ENCODE measurements around the gene BPIFB4. TPM values are rescaled to one million over a fixed set of nuclear protein-coding genes. Genes with fewer than 3 reads are reported as not detected.

Gene BPIFB4
- total RNA-seq, 1 experiment from 2014 or later = not detected

- BruUV-seq (replicated peaks) = no TSS peak
These were observed 74.8 kb downstream of the BPIFB4 start for GRCh38 chr20:33154252-33154651.

GRCh38 chr20:33158637-33159385, 79.4 kb downstream of the BPIFB4 start:
- Histone ChIP-seq H3K27me3 (ENCODE audit: insufficient read depth, low read depth) (peaks cover 37% of the 10 kb centered on the region), H3K9me3 (ENCODE audit: insufficient read depth, low read depth) (no peaks in the 10 kb centered on the region), H2AFZ (no peak overlapping the region), H3K79me2 (ENCODE audit: low read depth) (no peaks in the 10 kb centered on the region), H3K27ac (no peak overlapping the region), H3K9me2 (ENCODE audit: insufficient read depth) (no peaks in the 10 kb centered on the region), H3K4me1 (replicated peaks; ENCODE audit: insufficient read depth) (no peaks in the 10 kb centered on the region), H4K20me1 (ENCODE audit: insufficient read depth) (no peaks in the 10 kb centered on the region), H3F3A (ENCODE audit: insufficient read depth, low read depth) (no peaks in the 10 kb centered on the region), H3K4me2 (no peak overlapping the region), H3K36me3 (ENCODE audit: low read depth) (no peaks in the 10 kb centered on the region), H3K4me3 (no peak overlapping the region)
- CTCF ChIA-PET = no interaction called here
- intact Hi-C loops (cut with micrococcal nuclease; ENCODE audit: unreplicated experiment) = no loop called here
- POLR2A ChIA-PET (ENCODE audit: unreplicated experiment) = no interaction called here
- no peak for DNase-seq
- BruUV-seq (replicated peaks) = no TSS peak
- TF ChIP-seq CTCF (conservative IDR thresholded peaks at IDR 0.05) (no peak), EZH2 (IDR thresholded peaks at IDR 0.05; ENCODE audit: low read depth) (no peak)

More at GRCh38 chr20:33154252-33154651, 74.8 kb downstream of the BPIFB4 start:
- H2AFZ ChIP-seq = no peak overlapping the region
- no peak for DNase-seq
- H3F3A ChIP-seq (ENCODE audit: insufficient read depth, low read depth) = no peaks in the 10 kb centered on the region
- H3K36me3 ChIP-seq (ENCODE audit: low read depth) = no peaks in the 10 kb centered on the region
- no peak overlapping the region for H3K27ac ChIP-seq
- no peak overlapping the region for H3K4me3 ChIP-seq
- ChIA-PET POLR2A (ENCODE audit: unreplicated experiment) (no interaction called here), CTCF (no interaction called here)
- H3K4me2 ChIP-seq = no peak overlapping the region
- no peaks in the 10 kb centered on the region for H3K79me2 ChIP-seq (ENCODE audit: low read depth)
- no peaks in the 10 kb centered on the region for H3K4me1 ChIP-seq (replicated peaks; ENCODE audit: insufficient read depth)
- TF ChIP-seq CTCF (conservative IDR thresholded peaks at IDR 0.05) (no peak), EZH2 (IDR thresholded peaks at IDR 0.05; ENCODE audit: low read depth) (no peak)
- intact Hi-C loops (cut with micrococcal nuclease; ENCODE audit: unreplicated experiment) = no loop called here
- no peaks in the 10 kb centered on the region for H4K20me1 ChIP-seq (ENCODE audit: insufficient read depth)
- H3K9me2 ChIP-seq (ENCODE audit: insufficient read depth) = no peaks in the 10 kb centered on the region
- peaks cover 60% of the 10 kb centered on the region for H3K27me3 ChIP-seq (ENCODE audit: insufficient read depth, low read depth)
- no peaks in the 10 kb centered on the region for H3K9me3 ChIP-seq (ENCODE audit: insufficient read depth, low read depth)

- peaks cover 36% of the 10 kb centered on the region for H3K27me3 ChIP-seq (ENCODE audit: insufficient read depth, low read depth)
- H3K4me3 ChIP-seq = no peak overlapping the region
- H4K20me1 ChIP-seq (ENCODE audit: insufficient read depth) = no peaks in the 10 kb centered on the region
- no peaks in the 10 kb centered on the region for H3K36me3 ChIP-seq (ENCODE audit: low read depth)
- TF ChIP-seq CTCF (conservative IDR thresholded peaks at IDR 0.05) (no peak), EZH2 (IDR thresholded peaks at IDR 0.05; ENCODE audit: low read depth) (no peak)
- no peak overlapping the region for H3K27ac ChIP-seq
- peak in 1 of 2 experiments; percentile 17 for DNase-seq
- no peak overlapping the region for H2AFZ ChIP-seq
- ChIA-PET CTCF (no interaction called here), POLR2A (ENCODE audit: unreplicated experiment) (no interaction called here)
- intact Hi-C loops (cut with micrococcal nuclease; ENCODE audit: unreplicated experiment) = no loop called here
- H3K79me2 ChIP-seq (ENCODE audit: low read depth) = no peaks in the 10 kb centered on the region
- no peaks in the 10 kb centered on the region for H3F3A ChIP-seq (ENCODE audit: insufficient read depth, low read depth)
- BruUV-seq (replicated peaks) = no TSS peak
- H3K9me2 ChIP-seq (ENCODE audit: insufficient read depth) = no peaks in the 10 kb centered on the region
- no peaks in the 10 kb centered on the region for H3K4me1 ChIP-seq (replicated peaks; ENCODE audit: insufficient read depth)
- H3K9me3 ChIP-seq (ENCODE audit: insufficient read depth, low read depth) = no peaks in the 10 kb centered on the region
- H3K4me2 ChIP-seq = no peak overlapping the region
These were observed 80.3 kb downstream of the BPIFB4 start for GRCh38 chr20:33159713-33160112.
